Measurements from ENCODE around the gene KCNAB1. TPM values are rescaled to one million over a fixed set of nuclear protein-coding genes. Genes with fewer than 3 reads are reported as not detected.
A peak's percentile ranks its signal among the peaks of the same experiment; 100 is the strongest.

KCNAB1 gene
- total RNA-seq, 1 experiment from 2014 or later = not detected

DNA sequence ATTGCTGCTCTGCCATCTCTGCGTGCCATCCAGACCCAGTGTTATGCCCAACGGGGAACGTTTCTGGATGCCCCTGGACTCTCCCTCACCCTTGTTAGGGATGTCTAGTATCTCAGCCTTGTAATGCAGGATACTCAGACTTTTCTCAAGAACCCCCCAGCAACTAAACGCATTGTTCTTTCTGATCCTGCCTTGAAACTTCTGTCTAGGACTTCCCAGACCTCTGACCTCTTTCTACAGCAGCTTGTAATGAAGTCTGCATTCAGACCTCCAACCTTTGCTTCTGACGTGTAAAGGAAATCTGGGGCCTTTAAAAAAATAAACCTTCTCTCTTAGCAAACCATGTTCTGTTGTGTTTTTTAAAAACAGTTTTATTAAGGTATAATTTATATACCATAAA, 139.5 kb downstream of the KCNAB1 start:
- no peak for DNase-seq (ENCODE audit: low read depth, low spot score)
- BruUV-seq (replicated peaks) = no TSS peak
- no peak overlapping the region for H3K4me2 ChIP-seq (ENCODE audit: low read length)
- H3K4me1 ChIP-seq (ENCODE audit: control insufficient read depth in 1 of 2, insufficient read depth in 2 of 2, low read length in 2 of 2) = no peaks in the 10 kb centered on the region
- H2AFZ ChIP-seq (ENCODE audit: low read depth, low read length, poor library complexity, severe bottlenecking) = no peak overlapping the region
- ChIA-PET POLR2A (no interaction called here), CTCF (no interaction called here), RAD21 (ENCODE audit: low non-redundant PET in 1 of 2, low total read pairs in 2 of 2, uncharacterized antibody in 2 of 2, unreplicated experiment in 2 of 2) (no interaction called here)
- H4K20me1 ChIP-seq (ENCODE audit: insufficient read depth) = no peaks in the 10 kb centered on the region
- H3K27ac ChIP-seq (ENCODE audit: low read depth, low read length) = no peak overlapping the region
- no peaks in the 10 kb centered on the region for H3K79me2 ChIP-seq (ENCODE audit: insufficient read depth, low read length)
- no peak overlapping the region for H3K4me3 ChIP-seq (replicated peaks in 1 of 2; ENCODE audit: low read depth in 1 of 2, low read length in 2 of 2)
- no peaks in the 10 kb centered on the region for H3K9me3 ChIP-seq (ENCODE audit: control insufficient read depth in 1 of 2, insufficient read depth in 1 of 2, low read depth in 1 of 2, low read length in 2 of 2)
- no peak overlapping the region for H3K9ac ChIP-seq (ENCODE audit: low read length)
- no peaks in the 10 kb centered on the region for H3K9me2 ChIP-seq (ENCODE audit: insufficient read depth)
- H3K36me3 ChIP-seq (ENCODE audit: control insufficient read depth in 1 of 2, insufficient read depth in 2 of 2, low read length in 2 of 2) = no peaks in the 10 kb centered on the region
- ATAC-seq = no peak
- H3K27me3 ChIP-seq (ENCODE audit: insufficient read depth, low read length) = no peaks in the 10 kb centered on the region
- TF ChIP-seq SP1 (IDR thresholded peaks at IDR 0.05; ENCODE audit: low read depth) = no peak
- TF ChIP-seq ZFX (IDR thresholded peaks at IDR 0.05) = no peak
- intact Hi-C loops (cut with micrococcal nuclease) = no loop called here

- intact Hi-C loops (cut with micrococcal nuclease) = no loop called here
- TF ChIP-seq YY1 (IDR thresholded peaks at IDR 0.05; ENCODE audit: extremely low read depth, insufficient replicate concordance, low read depth, low read length) = no peak
- no peak for TF ChIP-seq SIN3A (IDR thresholded peaks at IDR 0.05; ENCODE audit: low read depth)
- no peak for TF ChIP-seq ZNF274 (IDR thresholded peaks at IDR 0.05; ENCODE audit: low read depth, low read length)
- no peak for TF ChIP-seq POLR2AphosphoS5 (IDR thresholded peaks at IDR 0.05; ENCODE audit: low read depth, low read length)
- TF ChIP-seq RAD21 (IDR thresholded peaks at IDR 0.05; ENCODE audit: low read depth) = no peak
- no peak overlapping the region for H3K4me3 ChIP-seq (replicated peaks in 1 of 2; ENCODE audit: low read depth in 1 of 2, low read length in 2 of 2)
- ChIA-PET CTCF (no interaction called here), POLR2A (no interaction called here), RAD21 (ENCODE audit: low non-redundant PET in 1 of 2, low total read pairs in 2 of 2, uncharacterized antibody in 2 of 2, unreplicated experiment in 2 of 2) (no interaction called here)
- H3K9me3 ChIP-seq (ENCODE audit: control insufficient read depth in 1 of 2, insufficient read depth in 1 of 2, low read depth in 1 of 2, low read length in 2 of 2) = no peaks in the 10 kb centered on the region
- H2AFZ ChIP-seq (ENCODE audit: low read depth, low read length, poor library complexity, severe bottlenecking) = peak overlapping the region; percentile 34
- H4K20me1 ChIP-seq (ENCODE audit: insufficient read depth) = no peaks in the 10 kb centered on the region
- H3K4me2 ChIP-seq (ENCODE audit: low read length) = no peak overlapping the region
- H3K79me2 ChIP-seq (ENCODE audit: insufficient read depth, low read length) = no peaks in the 10 kb centered on the region
- H3K4me1 ChIP-seq (ENCODE audit: control insufficient read depth in 1 of 2, insufficient read depth in 2 of 2, low read length in 2 of 2) = no peaks in the 10 kb centered on the region
- no peaks in the 10 kb centered on the region for H3K9me2 ChIP-seq (ENCODE audit: insufficient read depth)
- H3K27ac ChIP-seq (ENCODE audit: low read depth, low read length) = no peak overlapping the region
- no TSS peak for BruUV-seq (replicated peaks)
- H3K9ac ChIP-seq (ENCODE audit: low read length) = no peak overlapping the region
- DNase-seq (ENCODE audit: low read depth, low spot score) (no peak), ATAC-seq (no peak)
- H3K36me3 ChIP-seq (ENCODE audit: control insufficient read depth in 1 of 2, insufficient read depth in 2 of 2, low read length in 2 of 2) = no peaks in the 10 kb centered on the region
- H3K27me3 ChIP-seq (ENCODE audit: insufficient read depth, low read length) = no peaks in the 10 kb centered on the region
Observed at GRCh38 chr3:156260331-156260730, 140.0 kb downstream of the KCNAB1 start.

Data from HCT116 (cell line).